Thymus (tissue), 2 donors: ENCODE measurements around the gene HCN2. TPM values are rescaled to one million over a fixed set of nuclear protein-coding genes. Genes with fewer than 3 reads are reported as not detected.

Experiments
- polyA plus RNA-seq: library from polyadenylated mRNA; stranded (reverse); fragments of 200-250 nt; gene quantifications from one replicate; pipeline ENCODE4 v1.2.3, GENCODE V29; 2013
- total RNA-seq: library from RNA; stranded (reverse); fragments of 120-200 nt; gene quantifications from one replicate; pipeline ENCODE4 v1.2.4, GENCODE V29; 2013
- donor health status: healthy.

HCN2 gene
- total and polyA plus RNA-seq, 2 donors: 0.05 to 0.46 TPM

Other genes starting within 250 kb of the HCN2 start
- gene MIER2, start 245.1 kb upstream of the HCN2 start, total RNA-seq: 8.7 TPM
- 24.9 TPM for gene MIER2, start 245.1 kb upstream of the HCN2 start, polyA plus RNA-seq
- gene C2CD4C, start 180.7 kb upstream of the HCN2 start, total RNA-seq: 0.38 TPM
- 0.59 TPM for gene C2CD4C, start 180.7 kb upstream of the HCN2 start, polyA plus RNA-seq
- 1.1 TPM for gene SHC2, start 128.8 kb upstream of the HCN2 start, total RNA-seq
- gene SHC2, start 128.8 kb upstream of the HCN2 start, polyA plus RNA-seq: 5.2 TPM
- 1.4 TPM for gene MADCAM1, start 93.4 kb upstream of the HCN2 start, total RNA-seq
- gene MADCAM1, start 93.4 kb upstream of the HCN2 start, polyA plus RNA-seq: 0.27 TPM
- gene TPGS1, start 82.4 kb upstream of the HCN2 start, total RNA-seq: 20.4 TPM
- 14.3 TPM for gene TPGS1, start 82.4 kb upstream of the HCN2 start, polyA plus RNA-seq
- gene CDC34, start 58.1 kb upstream of the HCN2 start, total RNA-seq: 48.0 TPM
- gene CDC34, start 58.1 kb upstream of the HCN2 start, polyA plus RNA-seq: 72.0 TPM
- gene GZMM, start 45.8 kb upstream of the HCN2 start, total RNA-seq: 57.1 TPM
- 28.0 TPM for gene GZMM, start 45.8 kb upstream of the HCN2 start, polyA plus RNA-seq
- 141 TPM for gene BSG, start 17.3 kb upstream of the HCN2 start, total RNA-seq
- gene BSG, start 17.3 kb upstream of the HCN2 start, polyA plus RNA-seq: 155 TPM
- 37.0 TPM for gene POLRMT, start 43.7 kb downstream of the HCN2 start, total RNA-seq
- gene POLRMT, start 43.7 kb downstream of the HCN2 start, polyA plus RNA-seq: 130 TPM
- not detected for gene FGF22, start 50.0 kb downstream of the HCN2 start, total RNA-seq
- gene FGF22, start 50.0 kb downstream of the HCN2 start, polyA plus RNA-seq: 0.25 TPM
- gene RNF126, start 73.3 kb downstream of the HCN2 start, total RNA-seq: 16.1 TPM
- 38.2 TPM for gene RNF126, start 73.3 kb downstream of the HCN2 start, polyA plus RNA-seq
- 3.1 TPM for gene FSTL3, start 86.5 kb downstream of the HCN2 start, total RNA-seq
- 12.5 TPM for gene FSTL3, start 86.5 kb downstream of the HCN2 start, polyA plus RNA-seq
- gene PRSS57, start 105.6 kb downstream of the HCN2 start, total RNA-seq: 8.5 TPM
- gene PRSS57, start 105.6 kb downstream of the HCN2 start, polyA plus RNA-seq: 1.1 TPM
- 2.2 TPM for gene PALM, start 119.1 kb downstream of the HCN2 start, total RNA-seq
- 11.7 TPM for gene PALM, start 119.1 kb downstream of the HCN2 start, polyA plus RNA-seq
- 0.57 TPM for gene MISP, start 161.2 kb downstream of the HCN2 start, total RNA-seq
- gene MISP, start 161.2 kb downstream of the HCN2 start, polyA plus RNA-seq: 2.4 TPM
- gene PTBP1, start 207.6 kb downstream of the HCN2 start, total RNA-seq: 75.1 TPM
- 129 TPM for gene PTBP1, start 207.6 kb downstream of the HCN2 start, polyA plus RNA-seq
- gene PLPPR3, start 232.1 kb downstream of the HCN2 start, total RNA-seq: 0.19 TPM
- 0.16 TPM for gene PLPPR3, start 232.1 kb downstream of the HCN2 start, polyA plus RNA-seq
- gene AZU1, start 238.0 kb downstream of the HCN2 start, total RNA-seq: 6.1 TPM
- gene AZU1, start 238.0 kb downstream of the HCN2 start, polyA plus RNA-seq: 5.7 TPM